Glutamatergic neuron (in vitro differentiated cells): ENCODE measurements around the gene PINLYP. TPM values are rescaled to one million over a fixed set of nuclear protein-coding genes. Genes with fewer than 3 reads are reported as not detected.

ENCODE experiments used
- DNase-seq: peaks from one replicate; pipeline ENCODE4 v3.0.0; 2022
- H3K27ac Mint-ChIP-seq: one replicate; pipeline ENCODE4 v1.8.0; 2020; ENCODE audit warnings: mild to moderate bottlenecking, mixed read lengths, inconsistent platforms; ENCODE audit not compliant: unreplicated experiment
- H3K27me3 Mint-ChIP-seq: one replicate; pipeline ENCODE4 v1.8.0; 2020; ENCODE audit warnings: mild to moderate bottlenecking, moderate library complexity, mixed read lengths, inconsistent platforms; ENCODE audit not compliant: unreplicated experiment
- H3K36me3 Mint-ChIP-seq: one replicate; pipeline ENCODE4 v1.8.0; 2020; ENCODE audit warnings: mild to moderate bottlenecking, mixed read lengths, inconsistent platforms; ENCODE audit not compliant: unreplicated experiment
- H3K4me1 Mint-ChIP-seq: one replicate; pipeline ENCODE4 v1.8.0; 2020; ENCODE audit warnings: mild to moderate bottlenecking, low read depth, mixed read lengths, inconsistent platforms; ENCODE audit not compliant: unreplicated experiment
- H3K4me3 Mint-ChIP-seq: one replicate; pipeline ENCODE4 v1.8.0; 2020; ENCODE audit warnings: mild to moderate bottlenecking, mixed read lengths, inconsistent platforms; ENCODE audit not compliant: unreplicated experiment
- H3K9me3 Mint-ChIP-seq: one replicate; pipeline ENCODE4 v1.8.0; 2020; ENCODE audit warnings: mild to moderate bottlenecking, moderate library complexity, mixed read lengths, inconsistent platforms; ENCODE audit not compliant: unreplicated experiment
- CTCF ChIP-seq: fragments of 200-600 bp; sonication (generic); IDR thresholded peaks from one replicate; pipeline ENCODE4 v1.5.0; 2021; ENCODE audit not compliant: partially characterized antibody, unreplicated experiment
- total RNA-seq: library from RNA; stranded (reverse); fragmentation: NEBNext Ultra II Directional; extraction: Animal tissue kit (Norgen Biotek cat#: 25700); gene quantifications from one replicate; pipeline ENCODE4 v1.2.1, GENCODE V29; 2021; ENCODE audit not compliant: unreplicated experiment

The PINLYP gene
- total RNA-seq, 1 donor from 2014 or later = 0.96 TPM

DNA sequence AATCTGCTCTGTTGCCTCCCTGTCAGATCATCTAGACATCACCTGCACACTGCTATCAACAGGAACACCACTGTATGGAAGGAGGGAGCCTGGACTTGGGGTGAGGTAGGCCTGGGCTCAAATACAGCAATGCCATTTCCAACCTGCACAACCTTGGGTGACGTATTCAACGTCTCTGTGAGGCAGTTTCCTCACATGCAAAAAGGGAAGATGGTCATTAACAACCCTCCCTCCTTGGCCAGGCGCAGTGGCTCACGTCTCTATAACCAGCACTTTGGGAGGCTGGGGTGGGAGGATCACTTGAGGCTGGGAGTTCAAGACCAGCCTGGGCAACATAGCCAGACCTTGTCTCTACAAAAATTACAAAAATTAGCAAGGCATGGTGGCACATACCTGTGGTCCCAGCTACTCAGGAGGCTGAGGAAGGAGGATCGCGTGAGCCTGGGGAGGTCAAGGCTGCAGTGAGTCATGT, 13.3 kb upstream of the PINLYP start:
- no peak overlapping the region for H3K4me3 Mint-ChIP-seq
- H3K9me3 Mint-ChIP-seq = no peaks in the 10 kb centered on the region
- no peaks in the 10 kb centered on the region for H3K27me3 Mint-ChIP-seq
- no peak overlapping the region for H3K27ac Mint-ChIP-seq
- TF ChIP-seq CTCF = no peak
- no peak for DNase-seq
- peaks cover 4% of the 10 kb centered on the region for H3K36me3 Mint-ChIP-seq
- peaks cover 14% of the 10 kb centered on the region for H3K4me1 Mint-ChIP-seq

DNA sequence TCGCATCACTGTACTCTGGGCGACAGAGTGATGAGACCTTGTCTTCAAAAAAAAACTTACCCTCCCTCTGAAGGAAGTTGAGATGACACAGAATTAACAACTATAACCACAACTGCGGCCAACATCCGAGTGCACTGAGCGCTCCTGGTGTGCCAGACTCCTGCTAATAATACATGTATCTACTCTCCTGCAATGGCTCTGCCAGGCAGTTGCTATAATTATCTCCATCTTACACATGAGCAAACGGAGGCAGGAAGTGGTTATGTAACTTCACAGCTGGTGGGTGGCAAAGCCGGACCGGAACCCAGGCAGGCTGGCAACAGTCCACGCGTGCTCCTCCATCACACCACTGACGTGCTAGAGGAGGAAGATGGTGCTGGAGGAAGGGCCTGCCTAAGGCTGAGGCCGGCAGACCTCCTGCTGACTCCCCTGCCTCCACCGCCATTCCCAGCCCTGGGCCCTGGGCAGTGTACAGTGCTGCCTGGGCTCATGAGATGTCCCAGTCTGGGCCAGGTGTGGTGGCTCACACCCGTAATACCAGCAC, 12.8 kb upstream of the PINLYP start:
- DNase-seq = no peak

GRCh38 chr19:43563816-43564457, 11.7 kb upstream of the PINLYP start:
- peaks cover 14% of the 10 kb centered on the region for H3K4me1 Mint-ChIP-seq
- DNase-seq = no peak
- no peaks in the 10 kb centered on the region for H3K9me3 Mint-ChIP-seq
- peaks cover 4% of the 10 kb centered on the region for H3K36me3 Mint-ChIP-seq
- TF ChIP-seq CTCF = no peak
- H3K4me3 Mint-ChIP-seq = no peak overlapping the region
- H3K27ac Mint-ChIP-seq = no peak overlapping the region
- no peaks in the 10 kb centered on the region for H3K27me3 Mint-ChIP-seq

More for the DNA sequence above, 12.8 kb upstream of the PINLYP start:
- Mint-ChIP-seq H3K27me3 (no peaks in the 10 kb centered on the region), H3K4me1 (peaks cover 14% of the 10 kb centered on the region), H3K4me3 (no peak overlapping the region), H3K27ac (no peak overlapping the region), H3K36me3 (peaks cover 4% of the 10 kb centered on the region), H3K9me3 (no peaks in the 10 kb centered on the region)
- TF ChIP-seq CTCF = no peak

DNA sequence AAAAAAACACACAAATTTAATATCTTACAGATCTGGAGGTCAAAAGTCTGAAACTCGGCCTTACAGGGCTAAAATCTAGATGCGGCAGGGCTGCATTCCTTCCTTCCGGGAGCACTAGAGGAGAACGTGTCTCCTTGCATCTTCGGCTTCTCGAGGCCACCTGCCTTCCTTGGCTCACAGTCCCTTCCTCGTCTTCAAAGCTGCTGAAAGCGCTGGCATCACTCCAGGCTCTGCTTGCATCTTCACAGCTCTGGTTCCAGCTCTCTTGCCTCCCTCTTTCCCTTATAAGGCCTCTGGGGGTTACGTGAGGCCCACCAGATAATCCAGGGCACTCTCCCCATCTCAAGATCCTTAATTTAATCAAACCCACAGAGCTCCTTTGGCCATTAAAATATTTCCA, 10.8 kb upstream of the PINLYP start:
- no peak for TF ChIP-seq CTCF
- DNase-seq = no peak
- no peak overlapping the region for H3K27ac Mint-ChIP-seq
- H3K4me1 Mint-ChIP-seq = peaks cover 14% of the 10 kb centered on the region
- peaks cover under 1% of the 10 kb centered on the region for H3K27me3 Mint-ChIP-seq
- no peaks in the 10 kb centered on the region for H3K36me3 Mint-ChIP-seq
- H3K9me3 Mint-ChIP-seq = no peaks in the 10 kb centered on the region
- H3K4me3 Mint-ChIP-seq = no peak overlapping the region

GRCh38 chr19:43569657-43570056, 5.9 kb upstream of the PINLYP start:
- Mint-ChIP-seq H3K4me3 (peak overlapping the region; percentile 3), H3K4me1 (peaks cover 21% of the 10 kb centered on the region), H3K27me3 (peaks cover 6% of the 10 kb centered on the region), H3K9me3 (peaks cover 7% of the 10 kb centered on the region), H3K27ac (peak overlapping the region; percentile 80), H3K36me3 (no peaks in the 10 kb centered on the region)
- DNase-seq = no peak
- TF ChIP-seq CTCF = no peak
